DOHH2 (cell line): ENCODE measurements around the gene STUB1.

Experiments
- H3F3A ChIP-seq: fragments of 200-600 bp; sonication (generic), shearing (Covaris generic); 2 replicates; pipeline ENCODE4 v1.6.0; 2016; ENCODE audit warnings: antibody characterized with exemption, mild to moderate bottlenecking; ENCODE audit not compliant: control insufficient read depth, insufficient read depth
- H3K27ac ChIP-seq: fragments of 200-600 bp; sonication (generic); 2 replicates; pipeline ENCODE4 v1.5.1; 2014; ENCODE audit warnings: low read depth, mild to moderate bottlenecking, low read length, moderate library complexity
- H3K27me3 ChIP-seq: fragments of 200-600 bp; sonication (generic); 2 replicates; pipeline ENCODE4 v1.6.1; 2014; ENCODE audit warnings: mild to moderate bottlenecking, low read length, mixed read lengths; ENCODE audit not compliant: control insufficient read depth
- H3K36me3 ChIP-seq: fragments of 200-600 bp; sonication (generic); 2 replicates; pipeline ENCODE4 v1.6.1; 2014; ENCODE audit warnings: mild to moderate bottlenecking, low read length, moderate library complexity, mixed read lengths; ENCODE audit not compliant: control insufficient read depth
- H3K4me1 ChIP-seq: fragments of 200-600 bp; sonication (generic); 2 replicates; pipeline ENCODE4 v1.6.1; 2014; ENCODE audit warnings: mild to moderate bottlenecking, low read length, mixed read lengths; ENCODE audit not compliant: control insufficient read depth
- H3K4me2 ChIP-seq: fragments of 200-600 bp; sonication (generic); 2 replicates; pipeline ENCODE4 v1.6.0; 2014; ENCODE audit warnings: mild to moderate bottlenecking, low read length, moderate library complexity
- H3K4me3 ChIP-seq: fragments of 200-600 bp; sonication (generic); 2 replicates; pipeline ENCODE4 v1.5.1; 2014; ENCODE audit warnings: mild to moderate bottlenecking, low read length, mixed read lengths
- H3K79me2 ChIP-seq: fragments of 200-600 bp; sonication (generic); 2 replicates; pipeline ENCODE4 v1.6.1; 2014; ENCODE audit warnings: mild to moderate bottlenecking, low read length, mixed read lengths; ENCODE audit not compliant: control insufficient read depth
- H3K9me2 ChIP-seq: fragments of 200-600 bp; sonication (generic); replicated peaks from 2 replicates; pipeline ENCODE4 v1.6.1; 2014; ENCODE audit warnings: mild to moderate bottlenecking, low read length, mixed read lengths; ENCODE audit not compliant: control insufficient read depth
- H3K9me3 ChIP-seq: fragments of 200-600 bp; sonication (generic); 2 replicates; pipeline ENCODE4 v1.6.1; 2014; ENCODE audit warnings: antibody characterized with exemption, low read length, mixed read lengths; ENCODE audit not compliant: control insufficient read depth, insufficient read depth
- H4K20me1 ChIP-seq: fragments of 200-600 bp; sonication (generic); 2 replicates; pipeline ENCODE4 v1.6.0; 2014; ENCODE audit warnings: low read depth, mild to moderate bottlenecking, antibody characterized with exemption, low read length, moderate library complexity; ENCODE audit not compliant: control insufficient read depth, insufficient read depth
- EZH2phosphoT487 ChIP-seq: fragments of 200-600 bp; sonication (generic); IDR thresholded peaks from 2 replicates; pipeline ENCODE4 v1.6.1; 2017; ENCODE audit warnings: borderline replicate concordance, mild to moderate bottlenecking, antibody characterized with exemption, low read length, moderate library complexity, mixed read lengths
- TF ChIP-seq, protein P1 (sequence below): fragments of 200-600 bp; sonication (generic); IDR thresholded peaks from one replicate; pipeline ENCODE4 v1.5.1; 2014; ENCODE audit warnings: antibody characterized with exemption, mild to moderate bottlenecking, low read depth, low read length; ENCODE audit not compliant: poor library complexity, severe bottlenecking

Gene STUB1

DNA sequence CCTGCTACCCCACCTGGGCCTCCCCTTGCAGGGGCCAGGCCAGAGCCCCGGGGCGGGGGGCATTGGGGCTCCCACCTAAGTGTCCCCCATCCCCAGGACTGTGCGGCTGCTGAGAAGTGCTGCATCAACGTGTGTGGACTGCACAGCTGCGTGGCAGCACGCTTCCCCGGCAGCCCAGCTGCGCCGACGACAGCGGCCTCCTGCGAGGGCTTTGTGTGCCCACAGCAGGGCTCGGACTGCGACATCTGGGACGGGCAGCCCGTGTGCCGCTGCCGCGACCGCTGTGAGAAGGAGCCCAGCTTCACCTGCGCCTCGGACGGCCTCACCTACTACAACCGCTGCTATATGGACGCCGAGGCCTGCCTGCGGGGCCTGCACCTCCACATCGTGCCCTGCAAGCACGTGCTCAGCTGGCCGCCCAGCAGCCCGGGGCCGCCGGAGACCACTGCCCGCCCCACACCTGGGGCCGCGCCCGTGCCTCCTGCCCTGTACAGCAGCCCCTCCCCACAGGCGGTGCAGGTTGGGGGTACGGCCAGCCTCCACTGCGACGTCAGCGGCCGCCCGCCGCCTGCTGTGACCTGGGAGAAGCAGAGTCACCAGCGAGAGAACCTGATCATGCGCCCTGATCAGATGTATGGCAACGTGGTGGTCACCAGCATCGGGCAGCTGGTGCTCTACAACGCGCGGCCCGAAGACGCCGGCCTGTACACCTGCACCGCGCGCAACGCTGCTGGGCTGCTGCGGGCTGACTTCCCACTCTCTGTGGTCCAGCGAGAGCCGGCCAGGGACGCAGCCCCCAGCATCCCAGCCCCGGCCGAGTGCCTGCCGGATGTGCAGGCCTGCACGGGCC, 47.5 kb upstream of the STUB1 start:
- Histone ChIP-seq H3K4me3 (no peak overlapping the region), H4K20me1 (no peaks in the 10 kb centered on the region), H3K27me3 (no peaks in the 10 kb centered on the region), H3K79me2 (peaks cover 19% of the 10 kb centered on the region), H3F3A (peaks cover 2% of the 10 kb centered on the region; the same call in 1 of the 2 replicates), H3K9me2 (no peaks in the 10 kb centered on the region), H3K36me3 (peaks cover 29% of the 10 kb centered on the region), H3K9me3 (no peaks in the 10 kb centered on the region), H3K27ac (no peak overlapping the region), H3K4me1 (peaks cover 15% of the 10 kb centered on the region), H3K4me2 (no peak overlapping the region)
- no peak for TF ChIP-seq EZH2phosphoT487
- TF ChIP-seq, protein P1, sequence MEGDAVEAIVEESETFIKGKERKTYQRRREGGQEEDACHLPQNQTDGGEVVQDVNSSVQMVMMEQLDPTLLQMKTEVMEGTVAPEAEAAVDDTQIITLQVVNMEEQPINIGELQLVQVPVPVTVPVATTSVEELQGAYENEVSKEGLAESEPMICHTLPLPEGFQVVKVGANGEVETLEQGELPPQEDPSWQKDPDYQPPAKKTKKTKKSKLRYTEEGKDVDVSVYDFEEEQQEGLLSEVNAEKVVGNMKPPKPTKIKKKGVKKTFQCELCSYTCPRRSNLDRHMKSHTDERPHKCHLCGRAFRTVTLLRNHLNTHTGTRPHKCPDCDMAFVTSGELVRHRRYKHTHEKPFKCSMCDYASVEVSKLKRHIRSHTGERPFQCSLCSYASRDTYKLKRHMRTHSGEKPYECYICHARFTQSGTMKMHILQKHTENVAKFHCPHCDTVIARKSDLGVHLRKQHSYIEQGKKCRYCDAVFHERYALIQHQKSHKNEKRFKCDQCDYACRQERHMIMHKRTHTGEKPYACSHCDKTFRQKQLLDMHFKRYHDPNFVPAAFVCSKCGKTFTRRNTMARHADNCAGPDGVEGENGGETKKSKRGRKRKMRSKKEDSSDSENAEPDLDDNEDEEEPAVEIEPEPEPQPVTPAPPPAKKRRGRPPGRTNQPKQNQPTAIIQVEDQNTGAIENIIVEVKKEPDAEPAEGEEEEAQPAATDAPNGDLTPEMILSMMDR, result no peak

DNA sequence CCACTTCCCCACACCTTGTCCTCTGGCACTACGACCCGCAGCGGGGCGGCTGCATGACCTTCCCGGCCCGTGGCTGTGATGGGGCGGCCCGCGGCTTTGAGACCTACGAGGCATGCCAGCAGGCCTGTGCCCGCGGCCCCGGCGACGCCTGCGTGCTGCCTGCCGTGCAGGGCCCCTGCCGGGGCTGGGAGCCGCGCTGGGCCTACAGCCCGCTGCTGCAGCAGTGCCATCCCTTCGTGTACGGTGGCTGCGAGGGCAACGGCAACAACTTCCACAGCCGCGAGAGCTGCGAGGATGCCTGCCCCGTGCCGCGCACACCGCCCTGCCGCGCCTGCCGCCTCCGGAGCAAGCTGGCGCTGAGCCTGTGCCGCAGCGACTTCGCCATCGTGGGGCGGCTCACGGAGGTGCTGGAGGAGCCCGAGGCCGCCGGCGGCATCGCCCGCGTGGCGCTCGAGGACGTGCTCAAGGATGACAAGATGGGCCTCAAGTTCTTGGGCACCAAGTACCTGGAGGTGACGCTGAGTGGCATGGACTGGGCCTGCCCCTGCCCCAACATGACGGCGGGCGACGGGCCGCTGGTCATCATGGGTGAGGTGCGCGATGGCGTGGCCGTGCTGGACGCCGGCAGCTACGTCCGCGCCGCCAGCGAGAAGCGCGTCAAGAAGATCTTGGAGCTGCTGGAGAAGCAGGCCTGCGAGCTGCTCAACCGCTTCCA, 46.7 kb upstream of the STUB1 start:
- Histone ChIP-seq H3K4me1 (peaks cover 23% of the 10 kb centered on the region), H4K20me1 (no peaks in the 10 kb centered on the region)

DNA sequence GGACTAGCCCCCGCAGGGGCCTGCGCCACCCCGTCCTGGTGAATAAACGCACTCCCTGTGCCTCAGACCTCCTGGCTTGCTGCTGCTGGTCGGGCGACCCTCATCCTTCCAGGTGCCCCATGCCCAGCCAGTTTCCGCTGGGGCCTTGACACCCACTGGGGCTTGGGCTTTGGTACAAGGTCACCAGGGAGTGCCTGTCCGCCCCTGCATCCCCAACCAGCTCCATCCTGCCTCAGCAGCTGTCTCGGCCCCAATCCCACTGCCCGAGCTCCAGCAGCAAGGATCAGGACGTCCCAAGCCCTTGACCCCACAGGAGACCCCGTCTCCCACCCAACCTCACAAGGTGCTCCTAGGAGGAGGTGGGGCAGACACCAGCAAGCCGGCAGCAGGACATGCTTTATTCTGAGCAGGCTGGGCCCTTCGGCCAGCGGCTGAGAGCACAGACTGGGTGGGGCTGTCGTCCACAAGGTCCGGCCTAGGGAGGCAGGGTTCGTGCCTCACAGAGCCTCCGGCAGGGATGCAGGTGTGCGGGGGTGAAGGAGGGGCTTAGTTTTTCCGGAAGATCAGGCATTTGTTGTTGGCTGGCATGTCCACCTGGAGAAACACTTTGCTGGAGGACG, 46.0 kb upstream of the STUB1 start:
- Histone ChIP-seq H4K20me1 (no peaks in the 10 kb centered on the region), H3K27me3 (no peaks in the 10 kb centered on the region), H3F3A (peaks cover 6% of the 10 kb centered on the region), H3K4me2 (no peak overlapping the region), H3K27ac (no peak overlapping the region), H3K36me3 (peaks cover 29% of the 10 kb centered on the region), H3K9me3 (no peaks in the 10 kb centered on the region), H3K4me1 (peaks cover 29% of the 10 kb centered on the region), H3K4me3 (no peak overlapping the region), H3K79me2 (peaks cover 19% of the 10 kb centered on the region), H3K9me2 (no peaks in the 10 kb centered on the region)
- TF ChIP-seq EZH2phosphoT487, result no peak
- TF ChIP-seq, protein P1, result no peak

More for the DNA sequence above, 46.7 kb upstream of the STUB1 start:
- Histone ChIP-seq H3K27me3 (no peaks in the 10 kb centered on the region), H3K4me2 (no peak overlapping the region), H3K27ac (no peak overlapping the region), H3K4me3 (no peak overlapping the region), H3F3A (peaks cover 2% of the 10 kb centered on the region; the same call in 1 of the 2 replicates), H3K9me2 (no peaks in the 10 kb centered on the region), H3K36me3 (peaks cover 29% of the 10 kb centered on the region), H3K9me3 (no peaks in the 10 kb centered on the region), H3K79me2 (peaks cover 19% of the 10 kb centered on the region)
- TF ChIP-seq, protein P1, result no peak
- no peak for TF ChIP-seq EZH2phosphoT487
